Smooth muscle cell (in vitro differentiated cells): ENCODE data around the gene CEACAM21. TPM values are rescaled to one million over a fixed set of nuclear protein-coding genes. Genes with fewer than 3 reads are reported as not detected.

Source experiments
- DNase-seq: peaks from one replicate; lab custom pipeline; 2025; ENCODE audit not compliant: unreplicated experiment; lab: John Stamatoyannopoulos, UW
- H2AFZ ChIP-seq: fragments of 200-600 bp; sonication (generic); 2 replicates; pipeline ENCODE4 v1.6.0; 2016; ENCODE audit warnings: antibody characterized with exemption, low read depth, mild to moderate bottlenecking
- H3F3A ChIP-seq: fragments of 200-600 bp; sonication (generic); 2 replicates; pipeline ENCODE4 v1.6.0; 2017; ENCODE audit warnings: antibody characterized with exemption, low read depth
- H3K27ac ChIP-seq: fragments of 200-600 bp; sonication (generic); 2 replicates; pipeline ENCODE4 v1.5.1; 2016; ENCODE audit warnings: low read depth, mild to moderate bottlenecking
- H3K27me3 ChIP-seq: fragments of 200-600 bp; sonication (generic); 2 replicates; pipeline ENCODE4 v1.6.1; 2016; ENCODE audit warnings: low read depth, mild to moderate bottlenecking
- H3K36me3 ChIP-seq: fragments of 200-600 bp; sonication (generic); 2 replicates; pipeline ENCODE4 v1.5.1; 2016; ENCODE audit warnings: low read depth
- H3K4me1 ChIP-seq: fragments of 200-600 bp; sonication (generic); 2 replicates; pipeline ENCODE4 v1.5.1; 2016; ENCODE audit warnings: low read depth
- H3K4me2 ChIP-seq: fragments of 200-600 bp; sonication (generic); 2 replicates; pipeline ENCODE4 v1.6.0; 2016; ENCODE audit warnings: mild to moderate bottlenecking
- H3K4me3 ChIP-seq: fragments of 200-600 bp; sonication (generic); 2 replicates; pipeline ENCODE4 v1.5.1; 2016; ENCODE audit warnings: mild to moderate bottlenecking
- H3K79me2 ChIP-seq: fragments of 200-600 bp; sonication (generic); 2 replicates; pipeline ENCODE4 v1.6.0; 2016; ENCODE audit warnings: low read depth, mild to moderate bottlenecking
- H3K9ac ChIP-seq: fragments of 200-600 bp; sonication (generic); 2 replicates; pipeline ENCODE4 v1.6.0; 2016; ENCODE audit warnings: low read depth
- H3K9me3 ChIP-seq: fragments of 200-600 bp; sonication (generic); replicated peaks from 2 replicates; pipeline ENCODE4 v1.5.1; 2016; ENCODE audit warnings: low read depth
- H4K20me1 ChIP-seq: fragments of 200-600 bp; sonication (generic); 2 replicates; pipeline ENCODE4 v1.6.0; 2016; ENCODE audit warnings: low read depth
- WGBS: methylation state at CpG from one replicate; pipeline ENCODE4 v1.1.7; 2016; ENCODE audit warnings: low lambda C conversion rate; 5-methylcytosine and 5-hydroxymethylcytosine counted together
- polyA plus RNA-seq: library from polyadenylated mRNA; unstranded; fragments of >200 nt; fragmentation: Nextera tagmentation; extraction: Ambion mirVana; gene quantifications from 2 replicates; pipeline ENCODE4 v1.2.1, GENCODE V29; 2016
- total RNA-seq: library from RNA; depleted of rRNA; stranded (reverse); fragments of >200 nt; gene quantifications from 2 replicates; pipeline ENCODE4 v1.2.3, GENCODE V29; 2014
- TF ChIP-seq, protein P1 (sequence below): fragments of 200-600 bp; sonication (generic); IDR thresholded peaks from 2 replicates; pipeline ENCODE4 v1.5.1; 2017; ENCODE audit warnings: borderline replicate concordance, mild to moderate bottlenecking, antibody characterized with exemption; ENCODE audit not compliant: insufficient read depth, poor library complexity, severe bottlenecking

The CEACAM21 gene
- total and polyA plus RNA-seq, 2 experiments from 2014 or later = not detected

DNA sequence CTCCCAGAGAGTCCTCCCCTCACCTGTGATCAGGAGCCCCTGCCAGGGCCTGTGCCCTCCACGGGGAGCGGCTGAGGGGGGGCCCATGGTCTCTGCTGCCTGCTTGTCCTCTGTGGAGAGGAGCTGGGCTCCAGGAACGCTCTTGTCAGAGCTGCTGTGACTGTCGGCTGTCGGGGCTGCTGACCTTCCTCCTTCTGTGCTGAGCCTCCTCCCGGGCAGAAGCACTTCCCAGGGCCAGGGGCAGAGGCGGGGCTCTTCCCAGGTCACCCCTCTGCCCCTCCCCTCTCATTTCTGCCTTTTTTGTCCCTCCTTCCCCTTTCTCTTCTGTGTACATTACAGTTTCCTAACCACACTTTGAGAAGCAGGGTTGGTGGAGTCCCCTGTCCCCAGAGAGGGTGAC lies 50.9 kb downstream of the CEACAM21 start, which contains the start of gene CEACAM4:
CEACAM4 (minus strand) TSS at position 198 of the 400 bp plus-strand sequence; CDS start at position 87, 111 bp downstream.
- H3K4me2 ChIP-seq = no peak within 1 kb of the TSS
- no peak within 1 kb of the TSS for H3K9ac ChIP-seq
- 73% methylated on average over 7 of the region's 7 CpGs for WGBS
- no peaks in the 10 kb centered on the region for H3F3A ChIP-seq
- H3K9me3 ChIP-seq = no peaks in the 10 kb centered on the region
- H3K4me1 ChIP-seq = no peaks in the 10 kb centered on the region
- no peaks in the 10 kb centered on the region for H3K79me2 ChIP-seq
- no peaks in the 10 kb centered on the region for H3K27me3 ChIP-seq
- no peaks in the 10 kb centered on the region for H4K20me1 ChIP-seq
- DNase-seq = no peak
- no peak within 1 kb of the TSS for H3K4me3 ChIP-seq
- H3K36me3 ChIP-seq = no peaks in the 10 kb centered on the region
- TF ChIP-seq, protein P1, sequence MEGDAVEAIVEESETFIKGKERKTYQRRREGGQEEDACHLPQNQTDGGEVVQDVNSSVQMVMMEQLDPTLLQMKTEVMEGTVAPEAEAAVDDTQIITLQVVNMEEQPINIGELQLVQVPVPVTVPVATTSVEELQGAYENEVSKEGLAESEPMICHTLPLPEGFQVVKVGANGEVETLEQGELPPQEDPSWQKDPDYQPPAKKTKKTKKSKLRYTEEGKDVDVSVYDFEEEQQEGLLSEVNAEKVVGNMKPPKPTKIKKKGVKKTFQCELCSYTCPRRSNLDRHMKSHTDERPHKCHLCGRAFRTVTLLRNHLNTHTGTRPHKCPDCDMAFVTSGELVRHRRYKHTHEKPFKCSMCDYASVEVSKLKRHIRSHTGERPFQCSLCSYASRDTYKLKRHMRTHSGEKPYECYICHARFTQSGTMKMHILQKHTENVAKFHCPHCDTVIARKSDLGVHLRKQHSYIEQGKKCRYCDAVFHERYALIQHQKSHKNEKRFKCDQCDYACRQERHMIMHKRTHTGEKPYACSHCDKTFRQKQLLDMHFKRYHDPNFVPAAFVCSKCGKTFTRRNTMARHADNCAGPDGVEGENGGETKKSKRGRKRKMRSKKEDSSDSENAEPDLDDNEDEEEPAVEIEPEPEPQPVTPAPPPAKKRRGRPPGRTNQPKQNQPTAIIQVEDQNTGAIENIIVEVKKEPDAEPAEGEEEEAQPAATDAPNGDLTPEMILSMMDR = no peak
- no peak within 1 kb of the TSS for H3K27ac ChIP-seq
- no peak within 1 kb of the TSS for H2AFZ ChIP-seq

DNA sequence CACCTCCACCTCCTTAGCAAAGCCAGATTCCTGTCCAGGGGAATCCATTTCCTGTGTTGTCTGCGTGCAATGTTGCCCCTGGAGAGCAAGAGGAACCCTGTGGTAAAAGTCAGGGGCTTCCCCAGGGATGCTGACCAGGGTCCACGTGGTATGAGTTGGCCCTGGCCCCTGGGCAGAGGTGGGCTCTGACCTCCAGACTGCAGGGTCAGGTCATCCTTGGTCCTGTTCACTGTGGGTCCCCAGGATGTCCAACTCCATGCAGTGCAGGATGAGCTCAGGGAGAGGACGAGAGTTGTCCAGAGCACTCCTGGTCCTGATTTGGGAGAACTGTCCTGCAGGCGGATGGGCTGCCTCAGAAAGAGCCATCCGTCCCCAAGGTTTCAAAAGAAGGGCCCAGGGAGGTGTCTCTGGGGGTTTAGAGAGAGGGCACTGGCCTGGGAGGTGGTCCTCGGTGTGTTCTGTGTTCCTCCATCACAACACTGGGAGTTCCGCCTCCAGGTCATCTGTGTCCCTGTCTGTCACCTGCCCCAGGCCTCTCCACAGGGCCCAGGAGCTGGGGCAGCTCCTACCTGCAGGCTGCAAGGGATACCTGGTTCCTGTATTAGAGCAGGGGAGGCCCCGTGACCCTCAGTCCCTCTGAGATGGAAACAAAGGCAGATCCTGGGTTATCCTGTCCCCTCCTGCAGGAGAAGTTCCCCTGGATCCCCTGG lies 52.2 kb downstream of the CEACAM21 start:
- no peaks in the 10 kb centered on the region for H4K20me1 ChIP-seq
- H3K9me3 ChIP-seq = no peaks in the 10 kb centered on the region
- H3K27ac ChIP-seq = no peak overlapping the region
- DNase-seq = no peak
- no peaks in the 10 kb centered on the region for H3K4me1 ChIP-seq
- H3K79me2 ChIP-seq = no peaks in the 10 kb centered on the region
- WGBS = 45% methylated on average over 8 of the region's 8 CpGs
- no peaks in the 10 kb centered on the region for H3K27me3 ChIP-seq
- H2AFZ ChIP-seq = no peak overlapping the region
- no peak overlapping the region for H3K4me3 ChIP-seq
- H3K4me2 ChIP-seq = no peak overlapping the region
- no peaks in the 10 kb centered on the region for H3K36me3 ChIP-seq
- no peak overlapping the region for H3K9ac ChIP-seq
- H3F3A ChIP-seq = no peaks in the 10 kb centered on the region
- TF ChIP-seq, protein P1 = no peak

Other genes with a start within 250 kb of the CEACAM21 start
- 37.6 and 51.7 TPM in 2 replicates for gene TGFB1, start 222.2 kb upstream of the CEACAM21 start, total RNA-seq
- gene TGFB1, start 222.2 kb upstream of the CEACAM21 start, polyA plus RNA-seq = 199 and 216 TPM in 2 replicates
- gene B9D2, start 212.0 kb upstream of the CEACAM21 start, total RNA-seq = 1.6 and 2.1 TPM in 2 replicates
- 12.2 and 13.9 TPM in 2 replicates for gene B9D2, start 212.0 kb upstream of the CEACAM21 start, polyA plus RNA-seq
- 11.0 and 19.2 TPM in 2 replicates for gene TMEM91, start 199.6 kb upstream of the CEACAM21 start, total RNA-seq
- gene TMEM91, start 199.6 kb upstream of the CEACAM21 start, polyA plus RNA-seq = 24.3 and 25.6 TPM in 2 replicates
- gene EXOSC5, start 178.8 kb upstream of the CEACAM21 start, total RNA-seq = 5.4 and 5.6 TPM in 2 replicates
- 19.5 and 22.1 TPM in 2 replicates for gene EXOSC5, start 178.8 kb upstream of the CEACAM21 start, polyA plus RNA-seq
- gene BCKDHA, start 178.3 kb upstream of the CEACAM21 start, total RNA-seq = 24.6 and 30.3 TPM in 2 replicates
- 47.9 and 53.9 TPM in 2 replicates for gene BCKDHA, start 178.3 kb upstream of the CEACAM21 start, polyA plus RNA-seq
- gene B3GNT8, start 148.8 kb upstream of the CEACAM21 start, total RNA-seq = 0.85 TPM in 2 replicates
- 1.7 and 3.0 TPM in 2 replicates for gene B3GNT8, start 148.8 kb upstream of the CEACAM21 start, polyA plus RNA-seq
- 40.3 and 48.3 TPM in 2 replicates for gene DMAC2, start 136.3 kb upstream of the CEACAM21 start, total RNA-seq
- 65.8 and 69.2 TPM in 2 replicates for gene DMAC2, start 136.3 kb upstream of the CEACAM21 start, polyA plus RNA-seq
- not detected in 2 replicates for gene ERICH4, start 133.0 kb upstream of the CEACAM21 start, total RNA-seq
- gene ERICH4, start 133.0 kb upstream of the CEACAM21 start, polyA plus RNA-seq = not detected in 2 replicates
- not detected in 2 replicates for gene CEACAM4, start 50.9 kb downstream of the CEACAM21 start, total RNA-seq
- not detected in 2 replicates for gene CEACAM4, start 50.9 kb downstream of the CEACAM21 start, polyA plus RNA-seq
- gene CEACAM7, start 112.1 kb downstream of the CEACAM21 start, total RNA-seq = not detected in 2 replicates
- not detected in 2 replicates for gene CEACAM7, start 112.1 kb downstream of the CEACAM21 start, polyA plus RNA-seq
- gene CEACAM5, start 132.5 kb downstream of the CEACAM21 start, total RNA-seq = not detected in 2 replicates
- not detected in 2 replicates for gene CEACAM5, start 132.5 kb downstream of the CEACAM21 start, polyA plus RNA-seq
- gene CEACAM6, start 179.4 kb downstream of the CEACAM21 start, total RNA-seq = not detected in 2 replicates
- not detected in 2 replicates for gene CEACAM6, start 179.4 kb downstream of the CEACAM21 start, polyA plus RNA-seq
- gene CEACAM3, start 220.4 kb downstream of the CEACAM21 start, total RNA-seq = not detected in 2 replicates
- not detected in 2 replicates for gene CEACAM3, start 220.4 kb downstream of the CEACAM21 start, polyA plus RNA-seq